ENCODE data around the gene C12orf56. TPM values are rescaled to one million over a fixed set of nuclear protein-coding genes. Genes with fewer than 3 reads are reported as not detected.

Gene C12orf56
- polyA plus RNA-seq, 1 donor (not counting 4 experiments of a cell fraction or from before 2014, with no cell fraction given) = 0.14 TPM

- FAIRE-seq (no peak), DNase-seq (ENCODE audit: low read depth, low spot score) (no peak)
- no peaks in the 10 kb centered on the region for H3K4me1 ChIP-seq (ENCODE audit: control insufficient read depth, extremely low read depth, insufficient read depth, low read length)
- H3K4me3 ChIP-seq (ENCODE audit: control insufficient read depth in 2 of 3, extremely low read depth in 1 of 3, insufficient read depth in 2 of 3, low read depth in 1 of 3, low read length in 3 of 3) = no peak overlapping the region
- H2AFZ ChIP-seq (ENCODE audit: control insufficient read depth, low read length) = no peak overlapping the region
- H3K4me2 ChIP-seq (ENCODE audit: control insufficient read depth, extremely low read depth, insufficient read depth, low read depth, low read length) = no peak overlapping the region
- H3K36me3 ChIP-seq (ENCODE audit: control insufficient read depth in 2 of 2, extremely low read depth in 1 of 2, insufficient read depth in 2 of 2, low read length in 2 of 2) = no peaks in the 10 kb centered on the region
- no peaks in the 10 kb centered on the region for H3K9me3 ChIP-seq (ENCODE audit: control insufficient read depth, low read depth, low read length)
- no peak for TF ChIP-seq EZH2 (IDR thresholded peaks at IDR 0.05; ENCODE audit: low read length)
- TF ChIP-seq CTCF (optimal IDR thresholded peaks at IDR 0.05 in 1 of 3, IDR thresholded peaks at IDR 0.05 in 1 of 3, conservative IDR thresholded peaks at IDR 0.05 in 1 of 3; ENCODE audit: extremely low read depth in 1 of 3, insufficient read depth in 2 of 3, low read length in 3 of 3) = no peak
- no peak overlapping the region for H3K9ac ChIP-seq (ENCODE audit: control insufficient read depth, extremely low read depth, insufficient read depth, low read length)
- no peaks in the 10 kb centered on the region for H3K9me1 ChIP-seq (ENCODE audit: control insufficient read depth, extremely low read depth, insufficient read depth, low read length)
- no peaks in the 10 kb centered on the region for H3K27me3 ChIP-seq (ENCODE audit: control insufficient read depth, extremely low read depth, insufficient read depth, low read length)
- H3K79me2 ChIP-seq (ENCODE audit: control insufficient read depth, insufficient read depth, low read length) = no peaks in the 10 kb centered on the region
- dilution Hi-C loops (cut with MboI; ENCODE audit: extremely low pct_ligation_motif_present, low sequenced_read_pairs) = loop anchor here (25.0 kb wide), 1 partner anchor 418 kb away; the partner anchor contains the start of gene SRGAP1
- H4K20me1 ChIP-seq (ENCODE audit: control insufficient read depth, extremely low read depth, insufficient read depth, low read length) = no peaks in the 10 kb centered on the region
- H3K27ac ChIP-seq (ENCODE audit: control insufficient read depth, insufficient read depth, low read length) = no peak overlapping the region
Observed at GRCh38 chr12:64255249-64255648, 135.3 kb downstream of the C12orf56 start.

GRCh38 chr12:64253356-64253755 lies 137.2 kb downstream of the C12orf56 start:
- no peak for TF ChIP-seq EZH2 (IDR thresholded peaks at IDR 0.05; ENCODE audit: low read length)
- TF ChIP-seq CTCF (optimal IDR thresholded peaks at IDR 0.05 in 1 of 3, IDR thresholded peaks at IDR 0.05 in 1 of 3, conservative IDR thresholded peaks at IDR 0.05 in 1 of 3; ENCODE audit: extremely low read depth in 1 of 3, insufficient read depth in 2 of 3, low read length in 3 of 3) = no peak
- Histone ChIP-seq H4K20me1 (ENCODE audit: control insufficient read depth, extremely low read depth, insufficient read depth, low read length) (no peaks in the 10 kb centered on the region), H3K36me3 (ENCODE audit: control insufficient read depth in 2 of 2, extremely low read depth in 1 of 2, insufficient read depth in 2 of 2, low read length in 2 of 2) (no peaks in the 10 kb centered on the region), H3K9me3 (ENCODE audit: control insufficient read depth, low read depth, low read length) (no peaks in the 10 kb centered on the region), H3K27me3 (ENCODE audit: control insufficient read depth, extremely low read depth, insufficient read depth, low read length) (no peaks in the 10 kb centered on the region), H3K9me1 (ENCODE audit: control insufficient read depth, extremely low read depth, insufficient read depth, low read length) (no peaks in the 10 kb centered on the region), H3K4me3 (ENCODE audit: control insufficient read depth in 2 of 3, extremely low read depth in 1 of 3, insufficient read depth in 2 of 3, low read depth in 1 of 3, low read length in 3 of 3) (no peak overlapping the region), H3K27ac (ENCODE audit: control insufficient read depth, insufficient read depth, low read length) (no peak overlapping the region), H3K79me2 (ENCODE audit: control insufficient read depth, insufficient read depth, low read length) (no peaks in the 10 kb centered on the region), H2AFZ (ENCODE audit: control insufficient read depth, low read length) (no peak overlapping the region), H3K9ac (ENCODE audit: control insufficient read depth, extremely low read depth, insufficient read depth, low read length) (no peak overlapping the region), H3K4me2 (ENCODE audit: control insufficient read depth, extremely low read depth, insufficient read depth, low read depth, low read length) (no peak overlapping the region), H3K4me1 (ENCODE audit: control insufficient read depth, extremely low read depth, insufficient read depth, low read length) (no peaks in the 10 kb centered on the region)
- dilution Hi-C loops (cut with MboI; ENCODE audit: extremely low pct_ligation_motif_present, low sequenced_read_pairs) = loop anchor here (25.0 kb wide), 1 partner anchor 416 kb away; the partner anchor contains the start of gene SRGAP1
- FAIRE-seq (no peak), DNase-seq (ENCODE audit: low read depth, low spot score) (no peak)

Measured in keratinocyte (primary cell).